WTC11 (cell line): ENCODE data around the gene NPIPA5. TPM values are rescaled to one million over a fixed set of nuclear protein-coding genes. Genes with fewer than 3 reads are reported as not detected.
A peak's percentile ranks its signal among the peaks of the same experiment; 100 is the strongest.
"Not testable (repeated sequence)": the region's sequence is repeated elsewhere in the genome, so short reads cannot be mapped to it uniquely, and the experiment has no call there.

Experiments
- ATAC-seq: fragments of 200-7000 bp; cut with Tn5 transposase; 2 replicates; pipeline ENCODE4 v1.10.0; 2021; ENCODE audit warnings: mild to moderate bottlenecking, moderate library complexity
- CTCF ChIA-PET: fragments of 300-600 bp; sonication (Branson Sonifier 250); formaldehyde crosslinking; loops from one replicate; lab custom pipeline; 2021; ENCODE audit warnings: antibody characterized with exemption; lab: Charles Lee
- POLR2A ChIA-PET: fragments of 350-600 bp; sonication (Branson Sonifier 250); formaldehyde crosslinking; loops from one replicate; lab custom pipeline; 2021; ENCODE audit warnings: antibody characterized with exemption; lab: Charles Lee
- DNase-seq: peaks from one replicate; pipeline ENCODE4 v3.0.0; 2021; ENCODE audit warnings: low spot score
- H3K27ac Mint-ChIP-seq: 2 replicates; pipeline ENCODE4 v1.8.0; 2021; ENCODE audit warnings: mixed read lengths
- H3K27me3 Mint-ChIP-seq: 2 replicates; pipeline ENCODE4 v1.8.0; 2021; ENCODE audit warnings: low read depth, mild to moderate bottlenecking, moderate library complexity, mixed read lengths
- H3K36me3 Mint-ChIP-seq: 2 replicates; pipeline ENCODE4 v1.8.0; 2021; ENCODE audit warnings: mixed read lengths
- H3K4me1 Mint-ChIP-seq: 2 replicates; pipeline ENCODE4 v1.8.0; 2022; ENCODE audit warnings: mixed read lengths
- H3K4me3 Mint-ChIP-seq: 2 replicates; pipeline ENCODE4 v1.8.0; 2021; ENCODE audit warnings: mild to moderate bottlenecking, moderate library complexity, mixed read lengths
- H3K9me3 Mint-ChIP-seq: 2 replicates; pipeline ENCODE4 v1.8.0; 2021; ENCODE audit warnings: mixed read lengths
- CBFB ChIP-seq: sonication (generic); formaldehyde crosslinking; IDR thresholded peaks from 2 replicates; pipeline ENCODE4 v1.8.1; 2022; ENCODE audit warnings: mild to moderate bottlenecking, low read depth, missing genetic modification reagents
- CREM ChIP-seq: sonication (generic); formaldehyde crosslinking; IDR thresholded peaks from 2 replicates; pipeline ENCODE4 v1.8.1; 2022; ENCODE audit warnings: mild to moderate bottlenecking, missing genetic modification reagents, moderate library complexity
- FOXP1 ChIP-seq: sonication (generic); formaldehyde crosslinking; IDR thresholded peaks from 2 replicates; pipeline ENCODE4 v1.8.0; 2022; ENCODE audit warnings: missing genetic modification reagents, mild to moderate bottlenecking, moderate library complexity, borderline replicate concordance
- GABPB1 ChIP-seq: sonication (generic); formaldehyde crosslinking; IDR thresholded peaks from 2 replicates; pipeline ENCODE4 v1.8.1; 2023; ENCODE audit warnings: mild to moderate bottlenecking, missing genetic modification reagents
- HMGA2 ChIP-seq: fragments of 250-450 bp; sonication (Bioruptor Pico); IDR thresholded peaks from 2 replicates; pipeline ENCODE4 v1.4.0; 2021; ENCODE audit warnings: mild to moderate bottlenecking, moderate library complexity
- PRRX2 ChIP-seq: fragments of 250-450 bp; sonication (Bioruptor Pico); IDR thresholded peaks from 2 replicates; pipeline ENCODE4 v1.8.0; 2021; ENCODE audit warnings: mild to moderate bottlenecking
- ZNF121 ChIP-seq: sonication (generic); formaldehyde crosslinking; IDR thresholded peaks from 2 replicates; pipeline ENCODE4 v1.8.0; 2023; ENCODE audit warnings: missing genetic modification reagents
- total RNA-seq: library from RNA; stranded (reverse); gene quantifications from 3 replicates; pipeline ENCODE4 v1.2.3, GENCODE V29; 2021
- TF ChIP-seq, protein P1 (sequence below): sonication (generic); formaldehyde crosslinking; IDR thresholded peaks from 2 replicates; pipeline ENCODE4 v1.8.0; 2022; ENCODE audit warnings: missing genetic modification reagents
- TF ChIP-seq, protein P2 (sequence below): sonication (generic); formaldehyde crosslinking; IDR thresholded peaks from 2 replicates; pipeline ENCODE4 v1.8.1; 2022; ENCODE audit warnings: low read depth, mild to moderate bottlenecking, moderate library complexity, missing genetic modification reagents, borderline replicate concordance

The NPIPA5 gene
- total RNA-seq, 1 experiment from 2014 or later: 9.1 TPM

DNA sequence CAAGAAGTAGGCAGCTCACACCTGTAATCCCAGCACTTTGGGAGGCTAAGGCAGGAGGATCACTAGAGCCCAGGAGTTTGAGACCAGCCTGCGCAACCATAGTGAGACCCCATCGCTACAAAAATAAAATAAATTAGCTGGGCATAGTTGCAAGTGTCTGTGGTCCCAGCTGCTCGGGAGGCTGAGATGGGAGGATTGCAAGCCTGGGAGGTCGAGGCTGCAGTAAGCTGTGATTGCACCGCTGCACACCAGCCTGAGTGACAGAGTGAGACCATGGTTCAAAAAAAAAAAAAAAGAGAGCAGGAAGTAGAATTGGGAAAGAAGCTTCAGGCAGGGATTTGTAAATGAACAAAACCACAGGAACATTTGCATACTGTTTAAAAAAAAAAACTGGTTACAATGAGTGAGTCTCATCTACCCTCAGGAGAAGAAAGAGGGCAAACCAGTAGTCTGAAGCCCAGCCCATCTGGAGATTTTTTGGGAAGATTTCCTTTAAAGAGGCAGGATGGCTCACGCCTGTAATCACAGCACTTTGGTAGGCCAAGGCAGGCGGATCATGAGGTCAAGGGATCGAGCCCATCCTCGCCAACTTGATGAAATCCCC, 25.4 kb upstream of the NPIPA5 start:
- H3K27ac Mint-ChIP-seq: peak overlapping the region; percentile 62
- no peaks in the 10 kb centered on the region for H3K36me3 Mint-ChIP-seq
- no peaks in the 10 kb centered on the region for H3K9me3 Mint-ChIP-seq
- POLR2A ChIA-PET: no interaction called here
- H3K4me1 Mint-ChIP-seq: peaks cover 34% of the 10 kb centered on the region
- peak; percentile 53 for ATAC-seq
- H3K27me3 Mint-ChIP-seq: no peaks in the 10 kb centered on the region
- no peak for DNase-seq
- CTCF ChIA-PET: interaction anchor here (0.6 kb wide), 1 partner anchor 49 kb away, joined by 7 read pairs; no protein-coding TSS in a partner anchor
- TF ChIP-seq, protein P1, sequence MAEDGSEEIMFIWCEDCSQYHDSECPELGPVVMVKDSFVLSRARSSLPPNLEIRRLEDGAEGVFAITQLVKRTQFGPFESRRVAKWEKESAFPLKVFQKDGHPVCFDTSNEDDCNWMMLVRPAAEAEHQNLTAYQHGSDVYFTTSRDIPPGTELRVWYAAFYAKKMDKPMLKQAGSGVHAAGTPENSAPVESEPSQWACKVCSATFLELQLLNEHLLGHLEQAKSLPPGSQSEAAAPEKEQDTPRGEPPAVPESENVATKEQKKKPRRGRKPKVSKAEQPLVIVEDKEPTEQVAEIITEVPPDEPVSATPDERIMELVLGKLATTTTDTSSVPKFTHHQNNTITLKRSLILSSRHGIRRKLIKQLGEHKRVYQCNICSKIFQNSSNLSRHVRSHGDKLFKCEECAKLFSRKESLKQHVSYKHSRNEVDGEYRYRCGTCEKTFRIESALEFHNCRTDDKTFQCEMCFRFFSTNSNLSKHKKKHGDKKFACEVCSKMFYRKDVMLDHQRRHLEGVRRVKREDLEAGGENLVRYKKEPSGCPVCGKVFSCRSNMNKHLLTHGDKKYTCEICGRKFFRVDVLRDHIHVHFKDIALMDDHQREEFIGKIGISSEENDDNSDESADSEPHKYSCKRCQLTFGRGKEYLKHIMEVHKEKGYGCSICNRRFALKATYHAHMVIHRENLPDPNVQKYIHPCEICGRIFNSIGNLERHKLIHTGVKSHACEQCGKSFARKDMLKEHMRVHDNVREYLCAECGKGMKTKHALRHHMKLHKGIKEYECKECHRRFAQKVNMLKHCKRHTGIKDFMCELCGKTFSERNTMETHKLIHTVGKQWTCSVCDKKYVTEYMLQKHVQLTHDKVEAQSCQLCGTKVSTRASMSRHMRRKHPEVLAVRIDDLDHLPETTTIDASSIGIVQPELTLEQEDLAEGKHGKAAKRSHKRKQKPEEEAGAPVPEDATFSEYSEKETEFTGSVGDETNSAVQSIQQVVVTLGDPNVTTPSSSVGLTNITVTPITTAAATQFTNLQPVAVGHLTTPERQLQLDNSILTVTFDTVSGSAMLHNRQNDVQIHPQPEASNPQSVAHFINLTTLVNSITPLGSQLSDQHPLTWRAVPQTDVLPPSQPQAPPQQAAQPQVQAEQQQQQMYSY (CRISPR knock-in tag): no peak
- no peak for TF ChIP-seq CREM (CRISPR knock-in tag)
- no peak overlapping the region for H3K4me3 Mint-ChIP-seq

DNA sequence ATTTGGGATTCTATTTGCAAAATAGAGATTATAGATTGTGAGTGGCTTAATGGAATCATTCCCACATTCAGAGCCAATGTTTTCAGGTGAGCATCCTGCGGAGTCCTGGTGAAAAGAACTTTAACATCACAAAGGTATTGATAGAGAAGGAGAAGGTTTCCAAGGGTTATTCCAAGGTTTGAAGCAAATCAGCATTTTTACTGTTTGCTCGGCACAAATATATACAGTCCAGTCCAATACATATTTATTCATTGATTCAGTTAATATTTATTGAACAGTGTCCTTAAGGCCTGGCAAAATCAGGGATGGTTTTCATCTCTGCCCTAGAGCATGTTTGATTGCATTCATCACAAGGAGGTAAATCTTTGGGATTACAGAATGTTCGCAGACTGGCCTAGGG, 23.9 kb upstream of the NPIPA5 start:
- Mint-ChIP-seq H3K27me3 (no peaks in the 10 kb centered on the region), H3K27ac (no peak overlapping the region), H3K9me3 (no peaks in the 10 kb centered on the region), H3K4me1 (peaks cover 37% of the 10 kb centered on the region), H3K4me3 (no peak overlapping the region), H3K36me3 (no peaks in the 10 kb centered on the region)
- ATAC-seq (no peak), DNase-seq (no peak)
- TF ChIP-seq HMGA2 (CRISPR knock-in tag) (no peak), PRRX2 (CRISPR knock-in tag) (no peak)
- ChIA-PET POLR2A (no interaction called here), CTCF (no interaction called here)

DNA sequence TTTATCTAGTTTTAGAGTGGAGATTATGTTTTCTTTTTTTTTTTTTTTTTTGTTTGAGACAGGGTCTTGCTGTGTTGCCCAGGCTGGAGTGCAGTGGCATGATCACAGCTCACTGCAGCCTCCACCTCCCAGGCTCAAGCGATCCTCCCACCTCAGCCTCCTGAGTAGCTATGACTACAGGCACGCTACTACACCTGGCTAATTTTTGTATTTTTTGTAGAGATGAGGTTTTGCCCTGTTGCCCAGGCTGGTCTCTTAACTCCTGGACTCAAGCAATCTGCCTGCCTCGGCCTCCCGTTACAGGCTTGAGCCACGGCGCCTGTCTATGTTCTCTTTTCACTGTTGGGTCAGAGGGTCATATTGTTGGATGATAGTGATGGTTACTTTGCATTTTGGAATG, 22.2 kb upstream of the NPIPA5 start:
- peaks cover 46% of the 10 kb centered on the region for H3K4me1 Mint-ChIP-seq
- not testable (repeated sequence) for H3K4me3 Mint-ChIP-seq
- CTCF ChIA-PET: interaction anchor here (0.7 kb wide), 1 partner anchor 21 kb away, joined by 4 read pairs; no protein-coding TSS in a partner anchor

DNA sequence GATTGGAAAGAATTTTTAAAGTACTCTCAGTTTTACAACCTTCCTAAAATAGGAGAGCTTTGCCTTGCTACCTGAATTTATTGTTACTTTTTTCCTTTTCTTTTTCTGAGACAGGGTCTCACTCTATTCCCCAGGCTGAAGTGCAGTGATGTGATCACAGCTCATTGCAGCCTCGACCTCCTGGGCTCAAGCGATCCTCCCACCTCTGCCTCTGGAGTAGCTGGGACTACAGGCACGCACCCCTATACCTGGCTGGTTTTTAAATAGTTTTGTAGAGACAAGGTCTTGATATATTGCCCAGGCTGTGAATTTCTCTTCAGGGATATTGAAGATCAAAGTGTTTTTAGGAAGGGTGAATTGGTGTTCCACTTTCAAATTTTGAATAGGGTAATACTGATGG, 21.2 kb upstream of the NPIPA5 start:
- Mint-ChIP-seq H3K27me3 (peaks cover 4% of the 10 kb centered on the region), H3K36me3 (no peaks in the 10 kb centered on the region), H3K27ac (no peak overlapping the region; the same call in 1 of the 2 replicates), H3K9me3 (no peaks in the 10 kb centered on the region), H3K4me3 (no peak overlapping the region), H3K4me1 (peaks cover 41% of the 10 kb centered on the region)
- ChIA-PET POLR2A (no interaction called here), CTCF (no interaction called here)
- no peak for TF ChIP-seq CBFB
- no peak for DNase-seq
- no peak for ATAC-seq

More for the DNA sequence above, 22.2 kb upstream of the NPIPA5 start:
- DNase-seq, H3K27ac Mint-ChIP-seq, H3K9me3 Mint-ChIP-seq, POLR2A ChIA-PET: not testable (repeated sequence)
- peak; percentile 90 for TF ChIP-seq ZNF121 (CRISPR knock-in tag)
- TF ChIP-seq, all 79 proteins: peak for 1; not testable (repeated sequence) for 78
- ATAC-seq, H3K27me3 Mint-ChIP-seq, H3K36me3 Mint-ChIP-seq: not testable (repeated sequence)

DNA sequence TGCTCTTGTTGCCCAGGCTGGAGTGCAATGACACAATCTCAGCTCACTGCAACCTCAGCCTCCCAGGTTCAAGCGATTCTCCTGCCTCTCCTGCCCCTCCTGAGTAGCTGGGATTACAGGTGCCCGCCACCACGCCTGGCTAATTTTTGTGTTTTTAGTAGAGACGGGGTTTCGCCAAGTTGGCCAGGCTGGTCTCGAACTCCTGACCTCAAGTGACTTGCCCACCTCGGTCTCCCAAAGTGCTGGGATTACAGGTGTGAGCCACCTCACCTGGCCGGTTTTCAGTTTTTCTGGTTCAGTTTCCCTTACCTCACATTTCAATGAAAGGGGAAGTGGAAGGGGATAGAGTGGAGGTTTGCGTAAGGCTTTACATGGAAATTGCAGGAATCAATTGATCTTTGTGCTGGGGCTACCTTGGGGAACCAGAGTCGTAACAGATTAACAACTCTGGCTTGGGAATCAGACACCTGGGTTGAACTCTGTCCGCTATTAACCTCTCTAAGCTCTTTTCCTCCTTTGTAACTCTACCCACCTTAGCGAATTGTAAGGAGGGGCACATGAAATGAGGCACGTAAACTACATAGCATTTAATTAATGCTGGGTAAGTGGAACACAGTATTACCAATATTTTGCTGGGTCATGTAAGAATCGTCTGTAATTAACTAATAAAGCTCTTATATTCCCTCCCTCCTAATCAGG, 20.7 kb upstream of the NPIPA5 start:
- Mint-ChIP-seq H3K27me3 (peaks cover 4% of the 10 kb centered on the region), H3K4me3 (no peak overlapping the region), H3K36me3 (no peaks in the 10 kb centered on the region), H3K4me1 (peaks cover 38% of the 10 kb centered on the region), H3K9me3 (no peaks in the 10 kb centered on the region), H3K27ac (peak overlapping the region; percentile 45)
- ChIA-PET POLR2A (no interaction called here), CTCF (no interaction called here)
- no peak for ATAC-seq
- DNase-seq: no peak
- TF ChIP-seq, protein P1 (CRISPR knock-in tag): no peak
- TF ChIP-seq GABPB1 (CRISPR knock-in tag) (peak; percentile 71), FOXP1 (CRISPR knock-in tag) (no peak)
- TF ChIP-seq, protein P2, sequence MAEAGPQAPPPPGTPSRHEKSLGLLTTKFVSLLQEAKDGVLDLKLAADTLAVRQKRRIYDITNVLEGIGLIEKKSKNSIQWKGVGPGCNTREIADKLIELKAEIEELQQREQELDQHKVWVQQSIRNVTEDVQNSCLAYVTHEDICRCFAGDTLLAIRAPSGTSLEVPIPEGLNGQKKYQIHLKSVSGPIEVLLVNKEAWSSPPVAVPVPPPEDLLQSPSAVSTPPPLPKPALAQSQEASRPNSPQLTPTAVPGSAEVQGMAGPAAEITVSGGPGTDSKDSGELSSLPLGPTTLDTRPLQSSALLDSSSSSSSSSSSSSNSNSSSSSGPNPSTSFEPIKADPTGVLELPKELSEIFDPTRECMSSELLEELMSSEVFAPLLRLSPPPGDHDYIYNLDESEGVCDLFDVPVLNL: no peak
- TF ChIP-seq, all 79 proteins: peak for 1
